IMR-90 (cell line): Measurements from ENCODE around the gene PF4V1. TPM values are rescaled to one million over a fixed set of nuclear protein-coding genes. Genes with fewer than 3 reads are reported as not detected.

ENCODE experiments used
- ATAC-seq: fragments of 200-7000 bp; cut with Tn5 transposase; 2 replicates; pipeline ENCODE4 v1.9.1; 2020; ENCODE audit warnings: low read depth, mild to moderate bottlenecking, moderate library complexity
- BruUV-seq: library from RNA; stranded (reverse); fragments of 400-500 nt; replicated peaks from 2 replicates; lab custom pipeline; 2021; lab: Mats Ljungman, UMichigan
- CTCF ChIA-PET: fragments of 300-600 bp; formaldehyde crosslinking; extraction: SDS; loops from one replicate; lab custom pipeline; 2021; ENCODE audit warnings: antibody characterized with exemption; lab: Yijun Ruan, JAX
- POLR2A ChIA-PET: fragments of 300-600 bp; sonication (Branson Sonifier 250); formaldehyde crosslinking; loops from one replicate; lab custom pipeline; 2022; ENCODE audit warnings: antibody characterized with exemption; ENCODE audit not compliant: unreplicated experiment; lab: Charles Lee
- DNase-seq: peaks from one replicate; pipeline ENCODE4 v3.0.0; 2013
- H2AFZ ChIP-seq: replicated peaks from 2 replicates; pipeline ENCODE3; 2013; ENCODE audit warnings: low read length, mild to moderate bottlenecking; ENCODE audit not compliant: poor library complexity
- H2AK5ac ChIP-seq: 2 replicates; pipeline ENCODE4 v1.6.1; 2013; ENCODE audit warnings: low read depth, low read length, inconsistent platforms
- H2AK9ac ChIP-seq: replicated peaks from 2 replicates; pipeline ENCODE3; 2013; ENCODE audit warnings: mild to moderate bottlenecking, low read depth, low read length, moderate library complexity; ENCODE audit not compliant: poor library complexity
- H2BK120ac ChIP-seq: 2 replicates; pipeline ENCODE4 v1.6.1; 2013; ENCODE audit warnings: low read depth, low read length, inconsistent platforms
- H2BK15ac ChIP-seq: 3 replicates; pipeline ENCODE4 v1.6.1; 2013; ENCODE audit warnings: low read depth, low read length, inconsistent platforms
- H2BK20ac ChIP-seq: 2 replicates; pipeline ENCODE4 v1.6.1; 2013; ENCODE audit warnings: low read depth, mild to moderate bottlenecking, inconsistent platforms, low read length, moderate library complexity
- H2BK5ac ChIP-seq: 2 replicates; pipeline ENCODE4 v1.6.1; 2013; ENCODE audit warnings: mild to moderate bottlenecking, low read depth, low read length, inconsistent platforms; ENCODE audit not compliant: poor library complexity, severe bottlenecking
- H3K14ac ChIP-seq: replicated peaks from 2 replicates; pipeline ENCODE4 v1.6.1; 2013; ENCODE audit warnings: low read depth, low read length, inconsistent platforms
- H3K18ac ChIP-seq: 2 replicates; pipeline ENCODE4 v1.6.1; 2013; ENCODE audit warnings: low read depth, low read length, control low read depth
- H3K23ac ChIP-seq: 2 replicates; pipeline ENCODE4 v1.6.1; 2013; ENCODE audit warnings: low read depth, low read length, inconsistent platforms
- H3K27ac ChIP-seq: 2 replicates; pipeline ENCODE4 v1.5.1; 2013; ENCODE audit warnings: mild to moderate bottlenecking, control low read depth, low read length; ENCODE audit not compliant: insufficient read depth
- H3K27me3 ChIP-seq: 2 replicates; pipeline ENCODE4 v1.6.1; 2013; ENCODE audit warnings: low read length; ENCODE audit not compliant: control insufficient read depth, insufficient read depth
- H3K36me3 ChIP-seq: 2 replicates; pipeline ENCODE4 v1.6.1; 2013; ENCODE audit warnings: low read length, mixed read lengths; ENCODE audit not compliant: control insufficient read depth, insufficient read depth
- H3K4ac ChIP-seq: 2 replicates; pipeline ENCODE4 v1.6.1; 2013; ENCODE audit warnings: low read depth, low read length, inconsistent platforms
- H3K4me1 ChIP-seq: 2 replicates; pipeline ENCODE4 v1.6.1; 2013; ENCODE audit warnings: low read length, mixed read lengths; ENCODE audit not compliant: control insufficient read depth, insufficient read depth
- H3K4me2 ChIP-seq: 2 replicates; pipeline ENCODE4 v1.6.1; 2013; ENCODE audit warnings: low read depth, mild to moderate bottlenecking, control low read depth, low read length, moderate library complexity
- H3K4me3 ChIP-seq: 2 replicates; pipeline ENCODE4 v1.5.1; 2013; ENCODE audit warnings: low read depth, mild to moderate bottlenecking, control low read depth, low read length, moderate library complexity; ENCODE audit not compliant: insufficient read depth
- H3K56ac ChIP-seq: 2 replicates; pipeline ENCODE4 v1.6.1; 2013; ENCODE audit warnings: low read length, inconsistent platforms; ENCODE audit not compliant: insufficient read depth; ENCODE audit errors: extremely low read depth
- H3K79me1 ChIP-seq, 2 experiments: 2 replicates each; pipeline ENCODE4 v1.6.1; 2013; ENCODE audit warnings: low read length in 2 of 2, inconsistent platforms in 1 of 2, low read depth in 1 of 2
- H3K9ac ChIP-seq: 2 replicates; pipeline ENCODE4 v1.6.1; 2013; ENCODE audit warnings: low read depth, low read length, control low read depth
- H3K9me1 ChIP-seq: 2 replicates; pipeline ENCODE4 v1.6.1; 2013; ENCODE audit warnings: low read length, inconsistent platforms; ENCODE audit not compliant: insufficient read depth
- H3K9me3 ChIP-seq: 2 replicates; pipeline ENCODE4 v1.6.1; 2013; ENCODE audit warnings: low read length; ENCODE audit not compliant: control insufficient read depth, insufficient read depth
- H4K20me1 ChIP-seq: 2 replicates; pipeline ENCODE4 v1.6.1; 2013; ENCODE audit warnings: low read length, inconsistent platforms; ENCODE audit not compliant: insufficient read depth
- H4K5ac ChIP-seq: 2 replicates; pipeline ENCODE4 v1.6.1; 2013; ENCODE audit warnings: mild to moderate bottlenecking, low read depth, low read length, control low read depth
- H4K8ac ChIP-seq, 2 experiments: 2 replicates each; pipeline ENCODE4 v1.6.1; 2013; ENCODE audit warnings: low read depth in 2 of 2, low read length in 2 of 2, control low read depth in 1 of 2, inconsistent platforms in 1 of 2
- H4K91ac ChIP-seq: 2 replicates; pipeline ENCODE4 v1.6.1; 2013; ENCODE audit warnings: low read depth, low read length, inconsistent platforms; ENCODE audit not compliant: insufficient read depth
- CEBPB ChIP-seq: IDR thresholded peaks from 2 replicates; pipeline ENCODE4 v1.6.1; 2012; ENCODE audit warnings: low read depth, low read length, improper control_type of control experiment
- FOS ChIP-seq: fragments of 150-350 bp; IDR thresholded peaks from 2 replicates; pipeline ENCODE4 v1.6.1; 2016; ENCODE audit warnings: low read depth, low read length
- MAFK ChIP-seq: IDR thresholded peaks from 2 replicates; pipeline ENCODE4 v1.6.1; 2012; ENCODE audit warnings: low read depth, low read length, improper control_type of control experiment
- MXI1 ChIP-seq: IDR thresholded peaks from 2 replicates; pipeline ENCODE4 v1.6.1; 2012; ENCODE audit warnings: low read depth, mild to moderate bottlenecking, low read length, moderate library complexity, borderline replicate concordance
- NFE2L2 ChIP-seq: fragments of 150-350 bp; IDR thresholded peaks from 2 replicates; pipeline ENCODE4 v1.6.1; 2016; ENCODE audit warnings: low read depth, mild to moderate bottlenecking, low read length
- POLR2A ChIP-seq: IDR thresholded peaks from 2 replicates; pipeline ENCODE4 v1.6.1; 2012; ENCODE audit warnings: mild to moderate bottlenecking, low read depth, low read length
- SMC3 ChIP-seq: fragments of 150-350 bp; IDR thresholded peaks from 2 replicates; pipeline ENCODE4 v1.6.1; 2016; ENCODE audit warnings: low read depth, mild to moderate bottlenecking, antibody characterized with exemption, low read length, moderate library complexity
- WGBS, 2 experiments: methylation state at CpG; one replicate each; pipeline versions ENCODE4 v1.1.5 to v1.1.7; 2013; ENCODE audit warnings: missing lambda C conversion rate in 2 of 2; ENCODE audit not compliant: insufficient read length in 1 of 2; ENCODE audit errors: extremely low coverage in 2 of 2; 5-methylcytosine and 5-hydroxymethylcytosine counted together
- dilution Hi-C: fragments of 300-500 bp; cut with HindIII; formaldehyde crosslinking; loops from one replicate; pipeline ENCODE4 v1.14.3; 2018; ENCODE audit warnings: low sequenced_read_pairs; ENCODE audit not compliant: unreplicated experiment
- in situ Hi-C: fragments of 300-500 bp; cut with MboI; formaldehyde crosslinking; loops from 3 replicates; pipeline ENCODE4 v1.14.3; 2019; ENCODE audit warnings: low sequenced_read_pairs, inconsistent platforms, mixed read lengths
- intact Hi-C: fragments of 100-400 bp; cut with micrococcal nuclease; formaldehyde crosslinking; loops from 2 replicates; pipeline ENCODE4 v1.10.0; 2022
- polyA plus RNA-seq, 3 experiments: library from polyadenylated mRNA; depleted of rRNA; stranded (reverse); fragments of >200 nt; gene quantifications; 2 replicates each; pipeline ENCODE4 v1.2.3, GENCODE V29; 2012; ENCODE audit warnings: low replicate concordance in 1 of 3
- total RNA-seq: library from RNA; depleted of rRNA; stranded (reverse); fragments of >200 nt; gene quantifications from 2 replicates; pipeline ENCODE4 v1.2.3, GENCODE V29; 2012

Gene PF4V1
- total and polyA plus RNA-seq, 2 of the 4 experiments (the other 2 are of a cell fraction) = not detected

DNA sequence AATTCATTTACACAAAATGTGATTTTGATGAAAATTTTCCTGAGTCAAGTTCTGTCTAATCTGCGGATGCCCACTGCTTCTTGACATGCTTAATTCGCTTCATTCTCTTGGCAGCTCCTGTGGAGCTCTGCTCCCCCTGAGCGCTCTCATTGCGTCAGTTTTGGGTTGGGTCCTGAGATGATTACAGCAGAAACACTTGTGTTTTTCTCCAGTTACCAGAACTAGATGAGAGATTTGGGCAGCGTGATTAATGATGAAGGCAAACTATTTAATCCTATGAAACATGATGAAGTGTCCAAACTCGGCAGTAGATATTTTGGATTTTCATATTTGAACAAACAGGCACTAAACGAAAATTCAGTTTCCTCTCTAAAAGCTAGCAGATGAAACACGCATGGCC is 11.9 kb downstream of the PF4V1 start:
- TF ChIP-seq FOS (no peak), SMC3 (no peak), MXI1 (no peak), NFE2L2 (no peak), POLR2A (no peak), CEBPB (no peak), MAFK (no peak)
- Histone ChIP-seq H3K4me3 (no peak overlapping the region), H2AK5ac (no peak overlapping the region), H3K9me1 (peaks cover 2% of the 10 kb centered on the region), H4K5ac (no peak overlapping the region), H2BK15ac (no peak overlapping the region), H2BK20ac (no peak overlapping the region), H4K8ac (no peak overlapping the region), H3K79me1 (no peaks in the 10 kb centered on the region), H3K9ac (no peak overlapping the region), H4K91ac (no peak overlapping the region), H3K18ac (no peak overlapping the region), H2BK5ac (no peak overlapping the region), H3K4me1 (peaks cover 12% of the 10 kb centered on the region), H3K4me2 (no peak overlapping the region), H4K20me1 (no peaks in the 10 kb centered on the region), H3K36me3 (no peaks in the 10 kb centered on the region), H3K9me3 (no peaks in the 10 kb centered on the region), H3K23ac (no peak overlapping the region), H3K27me3 (peaks cover 34% of the 10 kb centered on the region), H2AFZ (no peak overlapping the region), H3K27ac (no peak overlapping the region), H2BK120ac (no peak overlapping the region), H3K4ac (no peak overlapping the region), H3K14ac (no peak overlapping the region), H2AK9ac (no peak overlapping the region), H3K56ac (no peak overlapping the region)
- no TSS peak for BruUV-seq
- intact Hi-C loops = loop anchor here (10.0 kb wide), 2 partner anchors 170 to 270 kb away; partner anchors contain the start of gene CXCL3
- in situ Hi-C loops = no loop called here
- DNase-seq (no peak), ATAC-seq (no peak)
- WGBS, 2 experiments = no CpG with 5 or more reads among the region's 8 CpGs
- dilution Hi-C loops = no loop called here
- CTCF ChIA-PET = no interaction called here
- POLR2A ChIA-PET = no interaction called here
